AG04450 (cell line): ENCODE measurements around the gene C11orf58. TPM values are rescaled to one million over a fixed set of nuclear protein-coding genes. Genes with fewer than 3 reads are reported as not detected.
A peak's percentile ranks its signal among the peaks of the same experiment; 100 is the strongest.

Experiments
- CTCF ChIA-PET: fragments of 300-600, 350-600 bp; formaldehyde crosslinking; extraction: SDS; loops from one replicate; lab custom pipeline; 2022; ENCODE audit warnings: antibody characterized with exemption, inconsistent platforms; lab: Charles Lee
- POLR2A ChIA-PET: fragments of 350-600 bp; formaldehyde crosslinking; extraction: SDS; loops from one replicate; lab custom pipeline; 2021; ENCODE audit warnings: antibody characterized with exemption, inconsistent platforms; lab: Yijun Ruan, JAX
- DNase-seq: peaks from one replicate; pipeline ENCODE4 v3.0.0-alpha.2; 2011; ENCODE audit warnings: low read depth, low spot score
- H3K27ac ChIP-seq: one replicate; pipeline ENCODE4 v1.5.1; 2012; ENCODE audit warnings: low read depth, low read length, control low read depth
- H3K27me3 ChIP-seq: one replicate; pipeline ENCODE4 v1.6.0; 2012; ENCODE audit warnings: low read length; ENCODE audit not compliant: control insufficient read depth, insufficient read depth
- H3K4me3 ChIP-seq: 2 replicates; pipeline ENCODE4 v1.5.1; 2011; ENCODE audit warnings: mild to moderate bottlenecking, low read depth, low read length, control low read depth
- H3K9me3 ChIP-seq: 2 replicates; pipeline ENCODE4 v1.5.1; 2012; ENCODE audit warnings: low read length; ENCODE audit not compliant: control insufficient read depth, insufficient read depth
- CTCF ChIP-seq: IDR thresholded peaks from 2 replicates; pipeline ENCODE4 v1.5.1; 2011; ENCODE audit warnings: low read depth, low read length, control low read depth, inconsistent platforms
- polyA plus RNA-seq: library from polyadenylated mRNA; depleted of rRNA; stranded (reverse); fragments of >200 nt; gene quantifications from 2 replicates; pipeline ENCODE4 v1.2.3, GENCODE V29; 2011

The C11orf58 gene
- polyA plus RNA-seq, 1 experiment: 215 TPM

GRCh38 chr11:16790486-16791190 is 52.2 kb downstream of the C11orf58 start:
- Histone ChIP-seq H3K4me3 (no peak overlapping the region), H3K27ac (peak overlapping the region; percentile 75), H3K27me3 (no peaks in the 10 kb centered on the region), H3K9me3 (no peaks in the 10 kb centered on the region)
- CTCF ChIA-PET: no interaction called here
- no peak for DNase-seq
- TF ChIP-seq CTCF: no peak
- POLR2A ChIA-PET: no interaction called here

- CTCF ChIA-PET: interaction anchor here (0.7 kb wide), 1 partner anchor 272 kb away, joined by 3 read pairs; no protein-coding TSS in a partner anchor
- peak overlapping the region; percentile 20 for H3K4me3 ChIP-seq
- no peaks in the 10 kb centered on the region for H3K27me3 ChIP-seq
Observed at GRCh38 chr11:16791191-16791961, 52.9 kb downstream of the C11orf58 start.

GRCh38 chr11:16792426-16792825 is 54.0 kb downstream of the C11orf58 start:
- H3K4me3 ChIP-seq: no peak overlapping the region
- H3K27ac ChIP-seq: no peak overlapping the region
- no peak for DNase-seq
- no peaks in the 10 kb centered on the region for H3K9me3 ChIP-seq
- no peak for TF ChIP-seq CTCF
- POLR2A ChIA-PET: no interaction called here
- CTCF ChIA-PET: interaction anchor here (1.1 to 1.4 kb wide), 2 partner anchors 8 to 270 kb away, joined by 4 to 6 read pairs; no protein-coding TSS in a partner anchor
- H3K27me3 ChIP-seq: no peaks in the 10 kb centered on the region

More at GRCh38 chr11:16791191-16791961, 52.9 kb downstream of the C11orf58 start:
- H3K9me3 ChIP-seq: no peaks in the 10 kb centered on the region
- peak; percentile 78 for DNase-seq
- peak overlapping the region; percentile 86 for H3K27ac ChIP-seq
- TF ChIP-seq CTCF: no peak
- POLR2A ChIA-PET: no interaction called here

- ChIA-PET CTCF (interaction anchor here (0.8 to 1.4 kb wide), 3 partner anchors 9 to 270 kb away, joined by 3 to 6 read pairs (median 4); no protein-coding TSS in a partner anchor), POLR2A (no interaction called here)
- no peak for TF ChIP-seq CTCF
- no peak overlapping the region for H3K4me3 ChIP-seq
- DNase-seq: no peak
- no peak overlapping the region for H3K27ac ChIP-seq
- H3K27me3 ChIP-seq: no peaks in the 10 kb centered on the region
- no peaks in the 10 kb centered on the region for H3K9me3 ChIP-seq
Observed at GRCh38 chr11:16793009-16793408, 54.6 kb downstream of the C11orf58 start.
